HUES48 (cell line): ENCODE data around the gene FZR1.
"Not testable (repeated sequence)": the region's sequence is repeated elsewhere in the genome, so short reads cannot be mapped to it uniquely, and the experiment has no call there.

Experiments
- H3K27ac ChIP-seq: one replicate; pipeline ENCODE4 v1.7.0; 2013; ENCODE audit warnings: low read depth, low read length, inconsistent platforms
- H3K27me3 ChIP-seq: 2 replicates; pipeline ENCODE4 v1.6.1; 2013; ENCODE audit warnings: mild to moderate bottlenecking, low read length; ENCODE audit not compliant: control insufficient read depth, insufficient read depth
- H3K36me3 ChIP-seq: 2 replicates; pipeline ENCODE4 v1.6.1; 2013; ENCODE audit warnings: low read length; ENCODE audit not compliant: control insufficient read depth, insufficient read depth
- H3K4me1 ChIP-seq: 2 replicates; pipeline ENCODE4 v1.6.1; 2013; ENCODE audit warnings: mild to moderate bottlenecking, low read length; ENCODE audit not compliant: control insufficient read depth, insufficient read depth
- H3K4me3 ChIP-seq: 2 replicates; pipeline ENCODE4 v1.5.1; 2013; ENCODE audit warnings: mild to moderate bottlenecking, low read depth, low read length
- H3K9ac ChIP-seq: 2 replicates; pipeline ENCODE4 v1.6.1; 2013; ENCODE audit warnings: mild to moderate bottlenecking, low read depth, low read length, moderate library complexity
- H3K9me3 ChIP-seq: 2 replicates; pipeline ENCODE4 v1.6.1; 2013; ENCODE audit warnings: low read length; ENCODE audit not compliant: control insufficient read depth, insufficient read depth

Gene FZR1

DNA sequence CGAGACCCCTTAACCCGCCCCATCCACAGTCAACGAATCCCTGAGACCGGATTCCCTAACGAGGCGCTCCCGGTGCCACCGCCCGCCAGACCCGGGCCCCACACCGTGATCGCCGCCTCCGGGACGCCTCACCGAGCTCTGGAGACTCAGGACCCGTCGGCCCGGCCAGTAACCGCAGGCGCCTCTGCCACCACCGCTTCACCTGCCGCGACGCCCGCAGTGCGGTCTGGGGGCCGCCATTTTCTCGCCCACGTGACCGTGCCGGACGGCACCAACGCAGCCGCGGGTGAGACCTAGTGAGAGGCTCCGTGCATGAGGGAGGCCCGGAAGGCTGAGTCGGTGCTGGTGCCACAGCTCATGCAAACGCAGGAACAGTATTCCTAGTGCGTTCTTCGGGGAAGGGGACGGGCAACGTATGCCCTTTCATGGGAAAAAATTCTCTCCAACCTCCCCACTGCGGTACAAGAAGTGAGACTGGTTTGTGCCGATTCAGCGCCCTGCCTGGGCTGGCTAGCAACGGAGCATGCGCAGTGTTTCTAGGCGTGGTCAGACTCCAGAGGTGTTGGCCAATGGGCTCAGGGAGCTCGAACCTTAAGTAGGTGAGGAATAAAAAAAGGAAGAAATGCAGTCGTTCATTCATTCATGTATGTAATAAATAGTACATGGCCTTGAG is 5.5 kb upstream of the FZR1 start, which contains the start of gene DOHH:
Gene DOHH (minus strand): TSS at position 246 of the 673 bp plus-strand sequence. CDS start 3,860 bp downstream, outside the sequence.
- Histone ChIP-seq H3K27me3 (no peaks in the 10 kb centered on the region), H3K27ac (peak within 1 kb of the TSS; percentile 98), H3K4me1 (no peaks in the 10 kb centered on the region)

GRCh38 chr19:3501780-3502179 is 4.3 kb upstream of the FZR1 start:
- H3K27me3 ChIP-seq, result no peaks in the 10 kb centered on the region
- peaks cover 8% of the 10 kb centered on the region; the same call in 1 of the 2 replicates for H3K36me3 ChIP-seq
- no peak overlapping the region for H3K9ac ChIP-seq
- no peak overlapping the region for H3K27ac ChIP-seq
- H3K9me3 ChIP-seq, result no peaks in the 10 kb centered on the region
- no peaks in the 10 kb centered on the region for H3K4me1 ChIP-seq
- no peak overlapping the region for H3K4me3 ChIP-seq

More for the DNA sequence above, 5.5 kb upstream of the FZR1 start, which contains the start of gene DOHH:
- Histone ChIP-seq H3K4me3 (peak within 1 kb of the TSS; percentile 95), H3K9me3 (no peaks in the 10 kb centered on the region), H3K9ac (peak within 1 kb of the TSS; percentile 99), H3K36me3 (peaks cover 16% of the 10 kb centered on the region)

GRCh38 chr19:3503036-3503572 is 3.0 kb upstream of the FZR1 start:
- no peaks in the 10 kb centered on the region for H3K9me3 ChIP-seq
- H3K36me3 ChIP-seq, result no peaks in the 10 kb centered on the region
- H3K9ac ChIP-seq, result no peak overlapping the region
- H3K4me1 ChIP-seq, result 0 out of 2 replicates have a peak, but pooled peaks cover 2% of the 10 kb centered on the region
- no peak overlapping the region for H3K27ac ChIP-seq
- no peaks in the 10 kb centered on the region for H3K27me3 ChIP-seq
- no peak overlapping the region for H3K4me3 ChIP-seq

DNA sequence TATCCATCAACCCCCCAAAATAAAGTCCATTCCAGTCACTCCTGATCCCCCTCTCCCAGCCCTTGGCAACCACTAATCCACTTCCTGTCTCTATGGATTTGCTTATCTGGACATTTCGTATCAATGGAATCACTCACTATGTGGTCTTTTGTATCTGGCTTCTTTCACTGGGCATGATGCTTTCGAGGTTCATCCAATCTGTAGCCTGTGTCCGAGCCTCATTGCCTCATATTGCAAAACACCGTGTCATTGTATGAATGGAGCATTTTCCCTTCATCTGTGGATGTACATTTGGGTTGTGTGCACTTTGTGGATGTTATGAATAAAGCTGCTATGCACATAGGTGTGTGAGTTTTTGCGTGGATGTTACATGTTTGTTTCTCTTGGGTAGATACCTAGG is 1.4 kb upstream of the FZR1 start:
- Histone ChIP-seq H3K27ac (no peak overlapping the region), H3K9ac (no peak overlapping the region), H3K9me3 (no peaks in the 10 kb centered on the region), H3K4me3 (no peak overlapping the region), H3K27me3 (no peaks in the 10 kb centered on the region), H3K4me1 (0 out of 2 replicates have a peak, but pooled peaks cover 2% of the 10 kb centered on the region), H3K36me3 (peaks cover 7% of the 10 kb centered on the region)

DNA sequence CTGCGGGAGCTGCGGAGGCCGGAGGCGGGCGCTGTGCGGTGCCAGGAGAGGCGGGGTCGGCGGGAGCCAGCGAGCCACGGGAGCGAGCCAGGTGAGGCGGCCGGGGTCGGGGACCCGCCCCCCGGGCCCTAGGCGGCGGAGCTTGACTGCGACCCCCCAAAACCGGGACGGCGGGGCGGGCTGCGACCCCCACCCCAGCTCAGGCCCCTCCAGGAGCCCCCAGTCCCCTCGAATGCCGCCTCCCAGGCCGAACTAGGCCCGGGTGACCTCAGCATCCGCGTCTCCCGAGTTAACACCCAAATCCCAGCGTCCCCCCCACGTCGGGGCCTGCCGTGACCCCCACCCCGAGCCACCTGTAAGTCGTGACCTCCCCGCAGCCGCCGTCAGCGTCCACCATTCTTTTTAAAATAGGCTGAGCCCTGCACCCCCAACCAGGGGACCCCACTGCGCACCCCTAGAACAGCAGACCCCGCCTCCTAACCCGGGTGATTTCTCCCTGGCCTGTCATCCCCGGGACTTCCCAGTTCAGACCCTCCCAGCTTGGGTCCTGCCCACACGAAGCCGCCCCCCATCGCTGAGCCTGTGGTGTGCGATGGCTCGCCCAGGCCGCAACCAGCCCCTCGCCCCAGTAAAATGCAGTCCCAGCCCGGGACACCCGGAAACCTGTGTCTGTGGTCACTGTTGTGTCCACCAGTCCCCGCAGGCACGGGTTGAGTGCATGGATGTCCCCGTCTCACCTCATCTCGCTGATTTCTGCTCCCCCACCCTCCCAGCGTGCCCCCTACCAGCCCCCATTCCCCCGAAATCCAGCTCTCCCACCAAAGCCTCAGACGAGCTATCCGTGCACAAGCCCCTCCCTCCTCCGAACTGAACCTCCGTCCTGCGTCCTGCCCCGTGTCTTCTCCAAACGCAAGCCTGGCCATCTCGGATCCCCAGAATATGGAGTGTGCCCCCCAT is 551 bp downstream of the FZR1 start:
- no peak overlapping the region for H3K9ac ChIP-seq
- peak overlapping the region; percentile 77 for H3K4me3 ChIP-seq
- 0 out of 2 replicates have a peak, but pooled peaks cover 2% of the 10 kb centered on the region for H3K4me1 ChIP-seq
- H3K27ac ChIP-seq, result peak overlapping the region; percentile 63
- H3K36me3 ChIP-seq, result peaks cover 12% of the 10 kb centered on the region
- H3K9me3 ChIP-seq, result no peaks in the 10 kb centered on the region
- no peaks in the 10 kb centered on the region for H3K27me3 ChIP-seq

GRCh38 chr19:3507371-3508120 is 1.4 kb downstream of the FZR1 start:
- peak overlapping the region; percentile 58 for H3K27ac ChIP-seq
- H3K36me3 ChIP-seq, result peaks cover 12% of the 10 kb centered on the region

GRCh38 chr19:3508121-3508661 is 2.1 kb downstream of the FZR1 start:
- not testable (repeated sequence) for H3K27ac ChIP-seq, H3K4me3 ChIP-seq, H3K9ac ChIP-seq, H3K4me1 ChIP-seq, H3K9me3 ChIP-seq, H3K27me3 ChIP-seq
- peaks cover 12% of the 10 kb centered on the region for H3K36me3 ChIP-seq

More at GRCh38 chr19:3507371-3508120, 1.4 kb downstream of the FZR1 start:
- Histone ChIP-seq H3K27me3 (no peaks in the 10 kb centered on the region), H3K9me3 (no peaks in the 10 kb centered on the region), H3K4me3 (peak overlapping the region; percentile 77), H3K4me1 (0 out of 2 replicates have a peak, but pooled peaks cover 2% of the 10 kb centered on the region), H3K9ac (no peak overlapping the region)

- H3K36me3 ChIP-seq, result peaks cover 12% of the 10 kb centered on the region
- H3K4me1 ChIP-seq, result 0 out of 2 replicates have a peak, but pooled peaks cover 2% of the 10 kb centered on the region
- H3K4me3 ChIP-seq, result no peak overlapping the region
- no peaks in the 10 kb centered on the region for H3K27me3 ChIP-seq
- no peak overlapping the region for H3K27ac ChIP-seq
- no peak overlapping the region for H3K9ac ChIP-seq
- H3K9me3 ChIP-seq, result no peaks in the 10 kb centered on the region
These were observed 2.8 kb downstream of the FZR1 start for GRCh38 chr19:3508771-3509535.

- Histone ChIP-seq H3K27me3 (no peaks in the 10 kb centered on the region), H3K4me3 (no peak overlapping the region), H3K4me1 (0 out of 2 replicates have a peak, but pooled peaks cover 2% of the 10 kb centered on the region), H3K9me3 (no peaks in the 10 kb centered on the region), H3K27ac (no peak overlapping the region), H3K36me3 (peaks cover 12% of the 10 kb centered on the region), H3K9ac (no peak overlapping the region)
These were observed 3.5 kb downstream of the FZR1 start for GRCh38 chr19:3509566-3509989.
